Activated CD8-positive, alpha-beta T cell treated with anti-CD3 and anti-CD28 coated beads for 36 hours (primary cell): Measurements from ENCODE around the gene ATOX1. TPM values are rescaled to one million over a fixed set of nuclear protein-coding genes. Genes with fewer than 3 reads are reported as not detected.

Experiments
- ATAC-seq: fragments of 200-7000 bp; cut with Tn5 transposase; one replicate; pipeline ENCODE4 v1.10.0; 2021; ENCODE audit warnings: mild to moderate bottlenecking, moderate library complexity
- CTCF ChIA-PET: fragments of 350-600 bp; sonication (Branson Sonifier 250); formaldehyde crosslinking; loops from one replicate; lab custom pipeline; 2021; ENCODE audit warnings: antibody characterized with exemption; lab: Charles Lee
- POLR2A ChIA-PET: fragments of 350-600 bp; sonication (Branson Sonifier 250); formaldehyde crosslinking; loops from one replicate; lab custom pipeline; 2021; ENCODE audit warnings: antibody characterized with exemption; lab: Charles Lee
- DNase-seq: peaks from one replicate; pipeline ENCODE4 v3.0.0-alpha.2; 2020
- H3K27ac Mint-ChIP-seq: one replicate; pipeline ENCODE4 v1.8.0; 2021; ENCODE audit warnings: mild to moderate bottlenecking, mixed read lengths
- H3K27me3 Mint-ChIP-seq: one replicate; pipeline ENCODE4 v1.8.0; 2021; ENCODE audit warnings: mixed read lengths
- H3K36me3 Mint-ChIP-seq: one replicate; pipeline ENCODE4 v1.8.0; 2021; ENCODE audit warnings: low read depth, mixed read lengths
- H3K4me1 Mint-ChIP-seq: one replicate; pipeline ENCODE4 v1.8.0; 2021; ENCODE audit warnings: low read depth, mixed read lengths
- H3K4me3 Mint-ChIP-seq: one replicate; pipeline ENCODE4 v1.8.0; 2021; ENCODE audit warnings: mild to moderate bottlenecking, moderate library complexity, mixed read lengths
- H3K9me3 Mint-ChIP-seq: one replicate; pipeline ENCODE4 v1.8.0; 2021; ENCODE audit warnings: mixed read lengths
- intact Hi-C: fragments of 100-400 bp; cut with micrococcal nuclease; formaldehyde crosslinking; loops from one replicate; pipeline ENCODE4 v1.10.0; 2022
- total RNA-seq, 2 experiments: library from RNA; stranded (reverse); gene quantifications; one replicate each; pipeline ENCODE4 v1.2.3, GENCODE V29; 2021
- TF ChIP-seq, protein P1 (sequence below): fragments of 200-600 bp; IDR thresholded peaks from one replicate; pipeline ENCODE4 v1.8.0; 2022; ENCODE audit warnings: antibody characterized with exemption, mild to moderate bottlenecking

Gene ATOX1
- total RNA-seq, 2 experiments from 2014 or later, result 69.6 to 73.3 TPM

DNA sequence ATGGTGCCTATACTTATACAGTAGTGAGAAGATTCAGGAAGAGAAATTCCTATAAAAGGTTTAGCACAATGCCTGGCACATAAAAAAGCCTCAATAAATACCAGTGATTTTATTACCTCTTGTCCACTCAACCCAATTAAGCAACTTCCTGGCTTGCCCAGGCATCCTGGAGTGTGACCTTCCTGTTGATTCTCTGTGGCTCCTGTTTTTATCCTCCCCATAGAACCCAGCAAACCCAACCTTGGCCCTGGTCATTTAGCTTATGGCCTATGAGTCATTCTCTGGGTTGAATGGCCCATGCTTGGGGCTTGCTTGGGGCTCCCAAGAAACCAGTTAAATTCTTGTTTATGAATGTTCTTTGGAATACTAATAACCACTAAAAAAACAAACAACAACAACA lies 50.3 kb downstream of the ATOX1 start:
- Mint-ChIP-seq H3K36me3 (no peaks in the 10 kb centered on the region), H3K27ac (no peak overlapping the region), H3K4me1 (no peaks in the 10 kb centered on the region), H3K4me3 (no peak overlapping the region), H3K9me3 (peaks cover 4% of the 10 kb centered on the region), H3K27me3 (peaks cover 6% of the 10 kb centered on the region)
- CTCF ChIA-PET, result interaction anchor here (1.3 kb wide), 2 partner anchors 11 to 56 kb away, joined by 3 read pairs; no protein-coding TSS in a partner anchor
- intact Hi-C loops, result no loop called here
- ATAC-seq (no peak), DNase-seq (no peak)
- POLR2A ChIA-PET, result no interaction called here
- TF ChIP-seq, protein P1, sequence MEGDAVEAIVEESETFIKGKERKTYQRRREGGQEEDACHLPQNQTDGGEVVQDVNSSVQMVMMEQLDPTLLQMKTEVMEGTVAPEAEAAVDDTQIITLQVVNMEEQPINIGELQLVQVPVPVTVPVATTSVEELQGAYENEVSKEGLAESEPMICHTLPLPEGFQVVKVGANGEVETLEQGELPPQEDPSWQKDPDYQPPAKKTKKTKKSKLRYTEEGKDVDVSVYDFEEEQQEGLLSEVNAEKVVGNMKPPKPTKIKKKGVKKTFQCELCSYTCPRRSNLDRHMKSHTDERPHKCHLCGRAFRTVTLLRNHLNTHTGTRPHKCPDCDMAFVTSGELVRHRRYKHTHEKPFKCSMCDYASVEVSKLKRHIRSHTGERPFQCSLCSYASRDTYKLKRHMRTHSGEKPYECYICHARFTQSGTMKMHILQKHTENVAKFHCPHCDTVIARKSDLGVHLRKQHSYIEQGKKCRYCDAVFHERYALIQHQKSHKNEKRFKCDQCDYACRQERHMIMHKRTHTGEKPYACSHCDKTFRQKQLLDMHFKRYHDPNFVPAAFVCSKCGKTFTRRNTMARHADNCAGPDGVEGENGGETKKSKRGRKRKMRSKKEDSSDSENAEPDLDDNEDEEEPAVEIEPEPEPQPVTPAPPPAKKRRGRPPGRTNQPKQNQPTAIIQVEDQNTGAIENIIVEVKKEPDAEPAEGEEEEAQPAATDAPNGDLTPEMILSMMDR, result no peak

DNA sequence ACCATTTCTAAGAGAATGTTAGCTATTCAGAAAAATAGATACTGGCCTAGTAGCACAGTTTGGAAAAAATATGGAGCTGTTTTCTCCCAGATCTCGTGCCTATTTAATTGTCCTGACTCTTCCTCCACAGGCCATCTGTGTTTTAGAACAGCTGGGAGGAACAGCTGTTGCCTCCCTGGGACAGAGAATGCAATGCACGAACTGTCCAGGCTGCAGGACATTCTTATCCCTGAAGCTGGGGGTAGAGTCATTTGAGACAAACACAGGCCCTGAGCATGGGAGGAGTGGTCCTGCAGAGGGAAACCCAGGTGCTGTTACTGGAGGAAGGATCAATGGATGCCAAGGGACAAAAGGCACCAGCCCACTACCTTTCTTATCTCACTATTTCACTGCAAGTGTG lies 50.9 kb downstream of the ATOX1 start:
- TF ChIP-seq, protein P1, result no peak
- no peaks in the 10 kb centered on the region for H3K36me3 Mint-ChIP-seq
- no peaks in the 10 kb centered on the region for H3K4me1 Mint-ChIP-seq
- no peak overlapping the region for H3K27ac Mint-ChIP-seq
- no peaks in the 10 kb centered on the region for H3K9me3 Mint-ChIP-seq
- DNase-seq (no peak), ATAC-seq (no peak)
- peaks cover 2% of the 10 kb centered on the region for H3K27me3 Mint-ChIP-seq
- intact Hi-C loops, result no loop called here
- CTCF ChIA-PET, result interaction anchor here (0.7 to 1.3 kb wide), 2 partner anchors 11 to 32 kb away, joined by 3 read pairs; no protein-coding TSS in a partner anchor
- no peak overlapping the region for H3K4me3 Mint-ChIP-seq
- POLR2A ChIA-PET, result no interaction called here

DNA sequence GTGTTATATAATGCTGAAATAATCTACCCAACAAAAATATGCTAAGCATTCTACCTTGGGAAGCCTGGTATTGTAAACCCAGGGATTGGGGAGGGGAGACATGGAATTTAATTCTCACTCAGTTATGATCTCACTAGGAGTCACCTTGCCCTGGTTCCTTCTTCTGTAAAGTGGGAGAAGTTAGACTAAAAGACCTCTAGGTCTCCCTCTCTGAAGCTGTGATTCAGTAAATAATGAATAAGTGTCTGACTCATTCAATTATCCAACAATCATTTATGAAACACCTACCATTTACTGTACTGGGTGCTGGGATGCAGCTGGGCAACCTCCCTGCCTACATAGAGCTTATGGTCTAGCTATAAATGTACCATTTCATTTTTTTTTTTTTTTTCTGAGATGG lies 51.5 kb downstream of the ATOX1 start:
- ChIA-PET CTCF (interaction anchor here (0.7 to 1.4 kb wide), 3 partner anchors 11 to 48 kb away, joined by 3 to 6 read pairs (median 4); no protein-coding TSS in a partner anchor), POLR2A (no interaction called here)
- TF ChIP-seq, protein P1, result no peak
- no peaks in the 10 kb centered on the region for H3K36me3 Mint-ChIP-seq
- H3K4me3 Mint-ChIP-seq, result no peak overlapping the region
- no peak overlapping the region for H3K27ac Mint-ChIP-seq
- ATAC-seq, result no peak
- no peak for DNase-seq
- intact Hi-C loops, result no loop called here
- no peaks in the 10 kb centered on the region for H3K4me1 Mint-ChIP-seq
- H3K9me3 Mint-ChIP-seq, result no peaks in the 10 kb centered on the region
- peaks cover 2% of the 10 kb centered on the region for H3K27me3 Mint-ChIP-seq

DNA sequence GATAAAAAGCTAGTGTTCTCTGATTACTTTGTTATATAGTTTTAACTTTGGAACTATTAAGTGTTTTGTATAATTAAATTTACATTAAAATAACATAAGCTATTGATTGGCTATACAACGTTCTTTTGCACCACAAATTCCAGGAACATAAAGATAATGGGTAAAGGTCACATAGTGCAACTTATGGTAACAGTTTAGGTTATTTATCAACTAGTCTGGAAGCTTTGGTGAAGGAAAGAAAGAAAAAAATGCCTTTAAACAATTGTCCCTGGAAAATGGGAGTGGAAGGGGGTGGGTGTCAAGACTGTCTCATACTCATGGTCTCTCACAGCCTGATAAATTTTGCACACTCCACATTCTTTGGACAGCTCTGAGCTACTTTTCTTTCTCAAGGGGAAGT lies 54.7 kb downstream of the ATOX1 start:
- ChIA-PET CTCF (interaction anchor here (1.1 kb wide), 2 partner anchors 16 to 51 kb away, joined by 3 to 5 read pairs; no protein-coding TSS in a partner anchor), POLR2A (no interaction called here)
- Mint-ChIP-seq H3K4me1 (no peaks in the 10 kb centered on the region), H3K27me3 (no peaks in the 10 kb centered on the region), H3K36me3 (no peaks in the 10 kb centered on the region), H3K9me3 (no peaks in the 10 kb centered on the region), H3K27ac (no peak overlapping the region), H3K4me3 (no peak overlapping the region)
- TF ChIP-seq, protein P1, result no peak
- DNase-seq, result no peak
- intact Hi-C loops, result no loop called here
- no peak for ATAC-seq

DNA sequence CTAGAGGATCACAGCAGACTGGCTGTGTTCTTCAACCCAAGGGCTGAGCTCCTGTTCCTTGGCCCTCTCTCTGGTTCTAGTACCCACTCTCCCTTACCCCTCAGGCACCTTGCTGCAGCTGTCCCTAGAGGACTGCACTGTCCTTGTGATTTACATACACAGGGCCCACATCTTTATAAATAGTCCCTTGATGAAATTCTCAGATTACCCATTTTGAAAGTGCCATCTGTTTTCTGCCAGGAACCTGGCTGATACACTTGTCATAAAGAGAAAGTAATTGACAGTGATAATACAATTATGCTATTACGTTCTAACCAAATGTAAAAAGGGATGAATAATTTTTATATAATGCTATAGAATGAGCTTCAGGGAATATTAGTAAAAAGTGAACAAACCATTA lies 55.2 kb downstream of the ATOX1 start:
- TF ChIP-seq, protein P1, result no peak
- Mint-ChIP-seq H3K27ac (no peak overlapping the region), H3K4me1 (no peaks in the 10 kb centered on the region), H3K27me3 (no peaks in the 10 kb centered on the region), H3K36me3 (no peaks in the 10 kb centered on the region), H3K9me3 (no peaks in the 10 kb centered on the region), H3K4me3 (no peak overlapping the region)
- DNase-seq, result no peak
- ChIA-PET CTCF (interaction anchor here (1.1 kb wide), 1 partner anchor 51 kb away, joined by 5 read pairs; no protein-coding TSS in a partner anchor), POLR2A (no interaction called here)
- intact Hi-C loops, result no loop called here
- no peak for ATAC-seq
